Natural killer cell (primary cell): Measurements from ENCODE around the gene DDX42. TPM values are rescaled to one million over a fixed set of nuclear protein-coding genes. Genes with fewer than 3 reads are reported as not detected.

Experiments used
- ATAC-seq, 3 donors: fragments of 150-1000 bp in 2 of 3; fragments of 200-7000 bp in 1 of 3; cut with Tn5 transposase; 1 replicate in 1 of 3; 2 replicates in 2 of 3; pipeline ENCODE4 v1.10.0; 2021; ENCODE audit warnings: mild to moderate bottlenecking in 2 of 3, moderate library complexity in 2 of 3
- DNase-seq, 2 donors: peaks; one replicate each; pipeline versions ENCODE4 v3.0.0 to v3.0.0-alpha.2; 2013 to 2021; ENCODE audit warnings: mixed read lengths in 1 of 2
- H3K27ac ChIP-seq: one replicate; pipeline ENCODE4 v1.5.1; 2013; ENCODE audit warnings: mild to moderate bottlenecking, low read length
- H3K27me3 ChIP-seq: one replicate; pipeline ENCODE4 v1.6.1; 2013; ENCODE audit warnings: low read length; ENCODE audit not compliant: control insufficient read depth, insufficient read depth
- H3K36me3 ChIP-seq: one replicate; pipeline ENCODE4 v1.6.1; 2013; ENCODE audit warnings: low read length; ENCODE audit not compliant: control insufficient read depth, insufficient read depth
- H3K4me1 ChIP-seq: one replicate; pipeline ENCODE4 v1.6.1; 2013; ENCODE audit warnings: low read length; ENCODE audit not compliant: control insufficient read depth, insufficient read depth
- H3K4me3 ChIP-seq: one replicate; pipeline ENCODE4 v1.5.1; 2013; ENCODE audit warnings: low read length
- H3K9me3 ChIP-seq: one replicate; pipeline ENCODE4 v1.6.1; 2013; ENCODE audit warnings: low read length; ENCODE audit not compliant: control insufficient read depth, insufficient read depth
- H3K27ac Mint-ChIP-seq, 2 donors: one replicate each; pipeline ENCODE4 v1.8.0; 2022; ENCODE audit warnings: mild to moderate bottlenecking in 2 of 2, mixed read lengths in 2 of 2, moderate library complexity in 1 of 2
- H3K27me3 Mint-ChIP-seq, 2 donors: one replicate each; pipeline ENCODE4 v1.8.0; 2022; ENCODE audit warnings: low read depth in 2 of 2, mixed read lengths in 2 of 2
- H3K36me3 Mint-ChIP-seq: one replicate; pipeline ENCODE4 v1.8.0; 2022; ENCODE audit warnings: mixed read lengths
- H3K4me1 Mint-ChIP-seq, 2 donors: one replicate each; pipeline ENCODE4 v1.8.0; 2022; ENCODE audit warnings: mixed read lengths in 2 of 2
- H3K4me3 Mint-ChIP-seq: one replicate; pipeline ENCODE4 v1.8.0; 2022; ENCODE audit warnings: mild to moderate bottlenecking, moderate library complexity, mixed read lengths
- H3K9me3 Mint-ChIP-seq, 2 donors: one replicate each; pipeline ENCODE4 v1.8.0; 2022; ENCODE audit warnings: mixed read lengths in 2 of 2
- CTCF ChIP-seq: fragments of 200-600 bp; IDR thresholded peaks from one replicate; pipeline ENCODE4 v1.8.0; 2022; ENCODE audit warnings: antibody characterized with exemption
- WGBS: methylation state at CpG from one replicate; pipeline ENCODE4 v1.1.7; 2013; ENCODE audit warnings: missing lambda C conversion rate; ENCODE audit not compliant: insufficient coverage; 5-methylcytosine and 5-hydroxymethylcytosine counted together
- intact Hi-C: fragments of 100-400 bp; cut with micrococcal nuclease; formaldehyde crosslinking; loops from one replicate; pipeline ENCODE4 v1.14.2; 2022
- total RNA-seq, 4 donors: library from RNA; stranded (reverse); fragments of 120-200 nt in 1 of 4; gene quantifications; one replicate each; pipeline versions ENCODE4 v1.2.3 to v1.2.4, GENCODE V29; 2013 to 2022

The DDX42 gene
- total RNA-seq, 3 donors from 2014 or later (not counting 1 experiment from before 2014, with no cell fraction given), result 80.1 to 127 (median 110) TPM

- peaks cover 84% of the 10 kb centered on the region for H3K36me3 ChIP-seq
- no peaks in the 10 kb centered on the region for H3K27me3 ChIP-seq
- no peak overlapping the region for H3K4me3 Mint-ChIP-seq
- peaks cover 27% of the 10 kb centered on the region for H3K36me3 Mint-ChIP-seq
- H3K9me3 Mint-ChIP-seq, result no peaks in the 10 kb centered on the region
- 89% methylated on average over 1 of the region's 1 CpG for WGBS
- no peaks in the 10 kb centered on the region for H3K4me1 ChIP-seq
- no peaks in the 10 kb centered on the region for H3K9me3 ChIP-seq
- no peak for ATAC-seq
- no peaks in the 10 kb centered on the region for H3K4me1 Mint-ChIP-seq
- H3K27me3 Mint-ChIP-seq, result no peaks in the 10 kb centered on the region
- no peak for DNase-seq
- peak overlapping the region in 1 of 2 donors; percentile 48 for H3K27ac Mint-ChIP-seq
- no peak overlapping the region for H3K27ac ChIP-seq
- intact Hi-C loops, result no loop called here
- TF ChIP-seq CTCF, result no peak
- no peak overlapping the region for H3K4me3 ChIP-seq
Measured at GRCh38 chr17:63804328-63804727, 30.4 kb downstream of the DDX42 start.

- ATAC-seq (no peak), DNase-seq (no peak)
- intact Hi-C loops, result no loop called here
- Histone ChIP-seq H3K27me3 (no peaks in the 10 kb centered on the region), H3K4me1 (no peaks in the 10 kb centered on the region), H3K27ac (no peak overlapping the region), H3K4me3 (no peak overlapping the region), H3K36me3 (peaks cover 84% of the 10 kb centered on the region), H3K9me3 (no peaks in the 10 kb centered on the region)
- H3K27ac Mint-ChIP-seq, result no peak overlapping the region
- H3K27me3 Mint-ChIP-seq, result no peaks in the 10 kb centered on the region
- no peak overlapping the region for H3K4me3 Mint-ChIP-seq
- TF ChIP-seq CTCF, result no peak
- H3K9me3 Mint-ChIP-seq, result no peaks in the 10 kb centered on the region
- peaks cover 24% of the 10 kb centered on the region for H3K36me3 Mint-ChIP-seq
- whole genome bisulfite sequencing, result no CpG with 5 or more reads among the region's 2 CpGs
- H3K4me1 Mint-ChIP-seq, result no peaks in the 10 kb centered on the region
Measured at GRCh38 chr17:63805591-63805990, 31.6 kb downstream of the DDX42 start.

GRCh38 chr17:63809970-63810369 lies 36.0 kb downstream of the DDX42 start:
- no peak overlapping the region for H3K27ac Mint-ChIP-seq
- ATAC-seq (no peak), DNase-seq (no peak)
- Histone ChIP-seq H3K36me3 (peaks cover 93% of the 10 kb centered on the region), H3K27me3 (no peaks in the 10 kb centered on the region), H3K9me3 (no peaks in the 10 kb centered on the region), H3K4me1 (no peaks in the 10 kb centered on the region), H3K27ac (no peak overlapping the region), H3K4me3 (no peak overlapping the region)
- peaks cover 37% of the 10 kb centered on the region for H3K36me3 Mint-ChIP-seq
- intact Hi-C loops, result no loop called here
- no peaks in the 10 kb centered on the region for H3K27me3 Mint-ChIP-seq
- H3K9me3 Mint-ChIP-seq, result no peaks in the 10 kb centered on the region
- H3K4me1 Mint-ChIP-seq, result no peaks in the 10 kb centered on the region
- WGBS, result 75% methylated on average over 7 of the region's 9 CpGs
- TF ChIP-seq CTCF, result no peak
- no peak overlapping the region for H3K4me3 Mint-ChIP-seq

GRCh38 chr17:63816123-63816522 lies 42.2 kb downstream of the DDX42 start:
- H3K4me3 Mint-ChIP-seq, result no peak overlapping the region
- peaks cover 32% of the 10 kb centered on the region for H3K36me3 Mint-ChIP-seq
- Histone ChIP-seq H3K27me3 (no peaks in the 10 kb centered on the region), H3K4me1 (peaks cover 5% of the 10 kb centered on the region), H3K4me3 (no peak overlapping the region), H3K36me3 (peaks cover 93% of the 10 kb centered on the region), H3K9me3 (no peaks in the 10 kb centered on the region), H3K27ac (no peak overlapping the region)
- TF ChIP-seq CTCF, result no peak
- H3K4me1 Mint-ChIP-seq, result peaks cover 0 to 8% of the 10 kb centered on the region in 2 donors
- H3K27me3 Mint-ChIP-seq, result no peaks in the 10 kb centered on the region
- no peak for ATAC-seq
- no peak overlapping the region for H3K27ac Mint-ChIP-seq
- no peaks in the 10 kb centered on the region for H3K9me3 Mint-ChIP-seq
- no peak for DNase-seq
- intact Hi-C loops, result no loop called here
- WGBS, result 95% methylated on average over 2 of the region's 2 CpGs
